Stimulated activated memory B cell treated with anti-CD40 and anti-IgM and Interleukin-4, amounts not matched to agents 10 μg/mL and 1 μg/mL and 100 μg/mL, for 72 hours (primary cell): ENCODE data around the gene ASB16.

Experiments
- ATAC-seq: fragments of 150-1000 bp; cut with Tn5 transposase; 2 replicates; pipeline ENCODE4 v1.10.0; 2021
- H3K27ac Mint-ChIP-seq: one replicate; pipeline ENCODE4 v1.8.0; 2022; ENCODE audit warnings: mild to moderate bottlenecking, mixed read lengths
- H3K27me3 Mint-ChIP-seq: one replicate; pipeline ENCODE4 v1.8.0; 2022; ENCODE audit warnings: mixed read lengths
- H3K36me3 Mint-ChIP-seq: one replicate; pipeline ENCODE4 v1.8.0; 2022; ENCODE audit warnings: mixed read lengths
- H3K4me1 Mint-ChIP-seq: one replicate; pipeline ENCODE4 v1.8.0; 2022; ENCODE audit warnings: mixed read lengths
- H3K4me3 Mint-ChIP-seq: one replicate; pipeline ENCODE4 v1.8.0; 2022; ENCODE audit warnings: mild to moderate bottlenecking, moderate library complexity, mixed read lengths
- H3K9me3 Mint-ChIP-seq: one replicate; pipeline ENCODE4 v1.8.0; 2022; ENCODE audit warnings: mixed read lengths

The ASB16 gene

DNA sequence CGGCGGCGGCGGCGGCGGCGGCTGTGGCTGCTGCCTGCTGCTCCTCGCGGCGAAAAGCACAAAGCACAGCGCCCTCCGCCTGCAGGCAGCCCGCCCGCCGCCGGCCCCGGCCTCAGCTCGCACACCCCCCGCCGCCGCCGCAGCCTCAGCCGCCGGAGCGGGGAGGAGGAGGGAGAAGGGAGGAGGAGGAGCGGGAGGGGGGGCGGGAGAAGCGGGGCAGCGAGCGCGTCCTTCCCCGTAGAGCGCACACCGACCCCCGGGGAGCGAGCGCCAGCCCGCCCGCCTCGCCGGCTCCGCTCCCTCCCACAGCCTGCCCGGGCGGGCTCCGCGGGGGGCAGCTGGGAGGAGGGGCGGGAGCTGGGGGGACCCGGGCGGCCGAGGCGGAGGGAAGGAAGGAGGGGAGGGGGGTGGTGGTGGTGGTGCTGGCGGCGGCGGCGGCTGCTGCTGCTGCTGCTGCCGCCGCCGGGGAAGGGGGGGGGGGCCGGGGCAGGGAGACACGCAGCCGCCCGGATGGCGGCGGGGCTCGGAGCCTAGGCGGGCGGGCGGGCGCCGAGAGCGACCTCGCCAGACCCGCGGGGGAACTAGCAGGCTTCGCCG is 49.2 kb downstream of the ASB16 start, which contains the start of gene UBTF:
UBTF (minus strand) TSS at position 60 of the 597 bp plus-strand sequence. CDS start 1,446 bp downstream, outside the sequence.
- no peaks in the 10 kb centered on the region for H3K9me3 Mint-ChIP-seq
- peak; percentile 21 for ATAC-seq
- H3K27ac Mint-ChIP-seq = peak within 1 kb of the TSS; percentile 90
- peaks cover 42% of the 10 kb centered on the region for H3K4me1 Mint-ChIP-seq
- H3K4me3 Mint-ChIP-seq = peak within 1 kb of the TSS; percentile 98
- no peaks in the 10 kb centered on the region for H3K27me3 Mint-ChIP-seq
- peaks cover 22% of the 10 kb centered on the region for H3K36me3 Mint-ChIP-seq

DNA sequence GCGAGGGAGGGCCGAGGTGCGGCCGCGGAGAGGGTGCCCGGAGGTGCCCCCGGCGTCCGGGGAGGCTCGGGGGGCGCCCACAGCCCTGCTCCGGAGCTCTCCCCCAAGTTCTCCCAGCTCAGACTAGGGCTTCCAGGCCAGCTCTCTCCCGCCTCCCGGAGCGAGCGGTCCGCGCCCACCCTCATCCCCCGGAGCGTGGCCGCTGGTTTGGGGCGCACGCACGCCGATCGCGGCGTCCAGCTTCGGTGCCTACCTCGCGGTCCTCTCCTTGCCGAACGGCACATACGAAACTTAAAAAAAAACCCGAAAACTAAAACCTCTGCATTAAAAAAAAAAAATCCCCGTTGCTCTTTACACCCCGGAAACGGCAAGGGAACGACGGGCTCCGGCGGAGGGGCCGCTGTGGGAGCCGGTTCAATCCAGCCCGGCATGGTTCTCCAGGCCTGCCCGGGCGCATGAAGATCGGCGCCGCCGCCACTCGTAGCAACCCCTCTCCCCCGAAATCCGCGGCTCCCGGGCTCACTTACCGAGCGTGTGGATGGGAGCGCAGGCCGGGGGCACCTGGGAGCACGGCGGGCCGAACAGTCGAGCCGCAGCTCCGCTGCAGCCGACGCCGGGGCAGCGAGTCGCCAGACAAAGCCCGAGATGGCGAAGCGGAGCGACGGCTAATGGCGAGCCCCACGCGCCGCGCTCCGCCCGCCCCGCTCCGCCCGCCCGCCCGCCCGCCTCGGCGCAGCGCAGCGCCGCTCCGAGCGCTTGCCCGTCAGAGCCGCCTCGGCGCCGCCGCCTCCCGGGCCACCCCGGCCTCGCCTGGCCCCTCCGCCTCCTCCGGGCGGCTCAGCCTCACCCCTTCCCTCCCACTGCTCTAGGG is 49.9 kb downstream of the ASB16 start:
- Mint-ChIP-seq H3K27me3 (no peaks in the 10 kb centered on the region), H3K9me3 (no peaks in the 10 kb centered on the region), H3K36me3 (peaks cover 14% of the 10 kb centered on the region), H3K4me3 (peak overlapping the region; percentile 98), H3K4me1 (peaks cover 34% of the 10 kb centered on the region), H3K27ac (peak overlapping the region; percentile 90)
- ATAC-seq = peak; percentile 45

DNA sequence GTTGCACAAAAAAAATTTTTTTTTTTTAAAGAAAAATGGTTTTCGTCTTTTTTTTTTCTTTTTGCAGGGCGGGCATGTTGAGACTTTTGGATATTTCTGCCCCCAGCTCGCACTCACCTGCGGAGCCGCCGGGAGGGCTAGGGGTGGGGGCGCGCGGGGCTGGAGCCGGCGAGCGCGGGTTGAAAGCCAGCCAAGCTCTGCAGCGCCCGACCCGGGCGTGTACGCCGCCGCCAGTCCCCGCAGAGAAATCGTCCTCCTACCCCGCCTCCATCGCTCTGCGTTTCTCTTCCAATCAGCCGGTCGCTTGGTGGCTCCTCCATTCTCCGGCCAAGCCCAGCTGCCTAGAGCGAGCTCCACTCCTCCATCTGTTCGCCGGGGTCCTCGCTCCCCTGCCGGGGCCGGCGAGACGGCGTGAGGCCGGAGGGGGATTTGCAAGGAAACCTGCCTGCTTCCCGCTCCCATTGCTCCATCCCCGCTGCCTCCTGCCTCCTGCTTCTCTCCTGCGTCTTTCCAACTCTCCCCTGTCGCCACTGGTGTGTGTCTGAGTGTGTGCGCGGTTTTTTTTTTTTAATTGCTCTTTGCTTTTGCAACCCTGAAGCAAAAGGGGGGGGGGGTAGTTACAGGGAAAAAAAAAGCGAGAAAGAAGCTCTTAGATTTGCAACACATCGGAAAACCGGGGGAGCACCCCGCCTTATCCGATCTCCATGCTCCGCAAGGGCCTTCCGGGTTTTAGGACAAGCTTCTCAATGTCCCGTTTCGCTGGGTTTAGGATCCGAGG is 50.8 kb downstream of the ASB16 start:
- no peaks in the 10 kb centered on the region for H3K27me3 Mint-ChIP-seq
- peak overlapping the region; percentile 90 for H3K27ac Mint-ChIP-seq
- peaks cover 6% of the 10 kb centered on the region for H3K36me3 Mint-ChIP-seq
- H3K9me3 Mint-ChIP-seq = no peaks in the 10 kb centered on the region
- H3K4me3 Mint-ChIP-seq = peak overlapping the region; percentile 89
- peak; percentile 46 for ATAC-seq
- peaks cover 26% of the 10 kb centered on the region for H3K4me1 Mint-ChIP-seq

DNA sequence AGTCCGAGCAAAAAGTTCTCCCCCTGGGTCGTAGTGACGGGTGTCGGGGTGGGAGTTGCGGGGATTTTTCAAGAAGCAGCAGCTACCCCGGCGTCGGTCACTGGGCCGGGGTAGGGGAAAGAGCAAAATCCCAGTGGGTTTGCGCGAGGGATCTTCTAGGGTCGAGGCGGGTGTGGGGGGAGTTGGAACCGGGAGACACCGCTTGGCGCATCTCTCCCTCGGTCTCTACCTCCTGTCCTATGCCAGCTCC is 51.3 kb downstream of the ASB16 start:
- Mint-ChIP-seq H3K27ac (peak overlapping the region; percentile 90), H3K27me3 (no peaks in the 10 kb centered on the region), H3K4me3 (peak overlapping the region; percentile 89), H3K36me3 (peaks cover 3% of the 10 kb centered on the region), H3K4me1 (peaks cover 21% of the 10 kb centered on the region), H3K9me3 (no peaks in the 10 kb centered on the region)
- ATAC-seq = no peak

DNA sequence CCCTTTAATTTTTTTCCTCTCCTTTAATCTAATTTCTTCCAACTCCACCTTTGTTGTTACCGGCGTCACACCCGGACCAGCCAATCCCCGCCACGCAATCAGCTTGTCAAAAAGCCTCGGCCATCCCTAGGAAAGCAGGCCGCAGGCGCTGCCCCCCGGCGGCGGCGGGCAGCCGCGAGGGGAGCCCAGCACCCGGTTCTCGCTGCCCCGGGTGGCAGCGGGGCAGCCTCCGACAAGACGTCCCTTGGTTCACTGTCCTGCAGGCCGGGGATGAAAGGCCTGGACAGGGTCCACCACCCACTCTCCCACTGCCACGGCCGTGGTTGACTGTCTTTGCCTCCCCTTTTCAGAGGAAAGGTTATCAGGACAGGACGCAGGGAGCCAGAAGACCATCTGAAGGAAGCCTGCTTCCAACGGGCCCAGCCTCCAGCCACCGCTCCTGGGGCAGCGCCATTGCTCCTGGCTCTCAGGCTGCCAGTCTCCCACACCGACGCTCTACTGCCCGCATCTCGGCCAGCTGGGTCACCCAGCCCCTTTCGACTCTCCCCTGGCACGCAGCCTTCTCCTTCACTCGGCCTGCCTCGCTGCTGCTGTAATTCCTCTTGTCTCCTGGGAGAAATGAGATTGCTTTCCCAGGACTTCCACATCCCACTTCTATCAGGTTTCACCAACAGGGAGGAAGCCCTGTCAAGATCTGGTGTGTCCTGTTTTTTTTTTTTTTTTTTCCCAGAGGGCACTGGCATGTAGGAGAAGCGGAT is 51.8 kb downstream of the ASB16 start:
- peak overlapping the region; percentile 90 for H3K27ac Mint-ChIP-seq
- H3K27me3 Mint-ChIP-seq = no peaks in the 10 kb centered on the region
- no peaks in the 10 kb centered on the region for H3K9me3 Mint-ChIP-seq
- peak overlapping the region; percentile 89 for H3K4me3 Mint-ChIP-seq
- H3K4me1 Mint-ChIP-seq = peaks cover 16% of the 10 kb centered on the region
- ATAC-seq = no peak
- H3K36me3 Mint-ChIP-seq = no peaks in the 10 kb centered on the region

DNA sequence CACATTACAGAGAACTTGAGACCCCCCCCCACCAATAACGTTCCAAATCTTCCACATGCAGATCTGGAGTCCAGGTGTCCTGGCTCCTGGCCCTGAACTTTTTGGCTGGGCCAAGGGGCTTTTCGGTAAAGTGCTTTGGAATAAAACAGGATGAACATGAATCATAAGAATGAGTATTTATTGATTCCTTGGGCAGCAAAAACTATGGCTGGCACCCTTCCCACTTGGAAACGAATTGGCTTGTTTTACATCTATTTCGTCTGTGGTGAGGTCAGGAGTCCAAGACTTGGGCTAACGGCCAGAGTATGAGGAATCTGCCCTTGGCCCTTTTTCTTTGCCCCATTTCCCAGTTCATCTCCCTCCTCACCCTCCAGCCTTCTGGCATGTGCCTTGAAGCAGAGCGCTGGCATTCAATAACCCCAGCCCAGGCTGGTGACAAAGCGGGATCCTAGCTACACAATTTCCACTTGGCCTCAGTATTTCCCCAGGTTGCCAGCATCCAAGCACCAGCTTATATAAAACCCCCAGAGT is 53.1 kb downstream of the ASB16 start:
- Mint-ChIP-seq H3K27me3 (no peaks in the 10 kb centered on the region), H3K4me3 (no peak overlapping the region), H3K36me3 (no peaks in the 10 kb centered on the region), H3K4me1 (peaks cover 8% of the 10 kb centered on the region), H3K27ac (no peak overlapping the region), H3K9me3 (no peaks in the 10 kb centered on the region)
- ATAC-seq = no peak
